ENCODE data around the gene IGFL3.

The IGFL3 gene

DNA sequence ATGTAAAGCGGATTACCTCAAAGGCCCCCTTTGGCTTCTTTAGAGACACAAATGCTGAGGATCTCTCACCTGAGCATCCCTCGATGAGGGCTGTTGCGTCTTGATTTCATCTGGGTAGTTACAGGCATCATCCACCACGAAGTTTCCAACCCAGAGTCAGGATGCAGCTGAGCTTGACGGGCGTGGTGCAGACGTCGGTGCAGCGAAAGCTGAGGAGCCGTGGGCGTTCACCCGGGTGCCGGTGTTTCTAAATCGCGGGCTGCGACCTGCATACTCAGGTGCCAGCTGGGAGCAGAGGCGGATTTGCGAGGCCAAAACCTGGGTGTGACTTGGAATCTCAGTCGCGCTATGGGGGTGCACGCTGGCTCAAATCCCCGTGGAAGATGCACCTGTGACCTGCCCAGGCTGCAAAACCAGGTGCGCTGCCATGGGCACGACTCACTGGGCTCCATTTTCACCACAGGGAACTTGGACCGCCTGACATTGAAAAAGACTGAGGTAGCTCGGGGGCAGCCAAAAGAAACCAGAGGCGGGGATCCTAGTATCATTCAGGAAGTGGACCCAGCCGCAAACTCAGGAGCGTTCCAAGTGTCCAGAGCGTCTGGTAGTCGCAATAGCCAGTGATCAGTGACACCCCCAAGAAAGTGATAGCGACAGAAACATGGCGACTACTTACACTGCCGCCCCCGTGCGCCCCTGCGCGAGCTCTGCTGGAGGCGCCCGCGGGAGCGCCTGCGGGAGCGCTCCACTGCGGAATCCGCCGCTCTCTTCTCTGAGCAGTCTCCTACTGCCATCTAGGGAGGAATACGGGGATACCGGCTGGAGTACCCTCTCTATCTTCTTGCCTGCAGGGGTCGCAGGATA, 47.3 kb downstream of the IGFL3 start:
- Histone ChIP-seq H3K4me2 (ENCODE audit: low read length) (no peak overlapping the region), H3K4me3 (ENCODE audit: low read length) (no peak overlapping the region)

DNA sequence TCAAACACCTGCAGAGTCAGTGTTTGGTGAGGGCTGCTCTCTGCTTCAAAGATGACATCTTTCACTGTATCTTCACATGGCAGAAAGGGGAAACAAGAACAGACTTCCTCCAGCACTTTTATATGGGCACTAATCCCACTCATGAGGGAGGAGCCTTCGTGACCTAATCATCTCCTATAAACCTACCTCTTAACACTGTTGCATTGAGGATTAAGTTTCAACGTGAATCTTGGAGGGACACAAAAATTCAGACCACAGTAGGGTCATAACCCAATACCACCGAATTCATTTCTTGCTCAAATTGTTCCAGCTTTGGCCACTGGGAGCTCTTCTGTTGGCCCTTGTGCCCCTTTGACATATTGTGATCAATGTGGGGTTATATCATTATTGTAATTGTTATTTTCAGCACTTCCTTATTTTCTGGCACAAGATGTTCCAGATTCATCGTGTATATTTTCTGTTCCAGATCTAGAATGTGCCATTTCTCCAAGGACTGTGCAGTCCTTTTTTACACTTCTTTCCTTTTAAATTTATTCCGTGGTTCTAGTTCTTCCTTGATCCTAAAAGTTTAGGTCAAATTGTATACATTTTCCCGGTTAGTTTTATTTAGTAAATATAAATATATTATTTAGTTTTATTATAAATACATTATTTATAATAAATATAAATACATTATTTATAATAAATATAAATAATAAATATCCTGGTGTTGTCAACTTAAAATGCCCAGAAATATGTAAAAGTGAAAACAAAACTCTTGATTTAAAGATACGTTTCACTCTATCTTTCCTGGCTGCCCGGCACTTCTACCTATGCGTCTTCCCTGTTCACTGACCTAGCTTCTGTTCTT, 48.2 kb downstream of the IGFL3 start:
- Histone ChIP-seq H4K20me1 (ENCODE audit: control insufficient read depth, insufficient read depth, low read depth, low read length) (no peaks in the 10 kb centered on the region), H3K36me3 (ENCODE audit: control insufficient read depth, low read length) (no peaks in the 10 kb centered on the region), H3K27me3 (ENCODE audit: control insufficient read depth, low read length) (peaks cover 23% of the 10 kb centered on the region), H3K4me1 (ENCODE audit: control insufficient read depth, low read length) (no peaks in the 10 kb centered on the region), H3K9me3 (ENCODE audit: control insufficient read depth, insufficient read depth, low read length) (no peaks in the 10 kb centered on the region), H3K27ac (ENCODE audit: low read depth, low read length) (no peak overlapping the region), H3K4me3 (ENCODE audit: low read length) (no peak overlapping the region), H3K4me2 (ENCODE audit: low read length) (no peak overlapping the region), H3F3A (ENCODE audit: control insufficient read depth, insufficient read depth) (no peaks in the 10 kb centered on the region), H3K79me2 (ENCODE audit: control insufficient read depth, low read length) (no peaks in the 10 kb centered on the region), H3K9me2 (replicated peaks; ENCODE audit: control insufficient read depth, low read length) (no peaks in the 10 kb centered on the region)
- TF ChIP-seq, protein P1, sequence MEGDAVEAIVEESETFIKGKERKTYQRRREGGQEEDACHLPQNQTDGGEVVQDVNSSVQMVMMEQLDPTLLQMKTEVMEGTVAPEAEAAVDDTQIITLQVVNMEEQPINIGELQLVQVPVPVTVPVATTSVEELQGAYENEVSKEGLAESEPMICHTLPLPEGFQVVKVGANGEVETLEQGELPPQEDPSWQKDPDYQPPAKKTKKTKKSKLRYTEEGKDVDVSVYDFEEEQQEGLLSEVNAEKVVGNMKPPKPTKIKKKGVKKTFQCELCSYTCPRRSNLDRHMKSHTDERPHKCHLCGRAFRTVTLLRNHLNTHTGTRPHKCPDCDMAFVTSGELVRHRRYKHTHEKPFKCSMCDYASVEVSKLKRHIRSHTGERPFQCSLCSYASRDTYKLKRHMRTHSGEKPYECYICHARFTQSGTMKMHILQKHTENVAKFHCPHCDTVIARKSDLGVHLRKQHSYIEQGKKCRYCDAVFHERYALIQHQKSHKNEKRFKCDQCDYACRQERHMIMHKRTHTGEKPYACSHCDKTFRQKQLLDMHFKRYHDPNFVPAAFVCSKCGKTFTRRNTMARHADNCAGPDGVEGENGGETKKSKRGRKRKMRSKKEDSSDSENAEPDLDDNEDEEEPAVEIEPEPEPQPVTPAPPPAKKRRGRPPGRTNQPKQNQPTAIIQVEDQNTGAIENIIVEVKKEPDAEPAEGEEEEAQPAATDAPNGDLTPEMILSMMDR (IDR thresholded peaks at IDR 0.05; ENCODE audit: low read depth, low read length, poor library complexity, severe bottlenecking) = no peak
- no peak for TF ChIP-seq EZH2phosphoT487 (IDR thresholded peaks at IDR 0.05; ENCODE audit: borderline replicate concordance, low read length)

More for the DNA sequence above, 47.3 kb downstream of the IGFL3 start:
- Histone ChIP-seq H3K79me2 (ENCODE audit: control insufficient read depth, low read length) (no peaks in the 10 kb centered on the region), H3K9me2 (replicated peaks; ENCODE audit: control insufficient read depth, low read length) (no peaks in the 10 kb centered on the region), H3K4me1 (ENCODE audit: control insufficient read depth, low read length) (no peaks in the 10 kb centered on the region), H3K27ac (ENCODE audit: low read depth, low read length) (no peak overlapping the region), H4K20me1 (ENCODE audit: control insufficient read depth, insufficient read depth, low read depth, low read length) (no peaks in the 10 kb centered on the region; the same call in 1 of the 2 replicates), H3K27me3 (ENCODE audit: control insufficient read depth, low read length) (peaks cover 26% of the 10 kb centered on the region), H3F3A (ENCODE audit: control insufficient read depth, insufficient read depth) (no peaks in the 10 kb centered on the region), H3K36me3 (ENCODE audit: control insufficient read depth, low read length) (no peaks in the 10 kb centered on the region), H3K9me3 (ENCODE audit: control insufficient read depth, insufficient read depth, low read length) (no peaks in the 10 kb centered on the region)
- TF ChIP-seq, protein P1 (IDR thresholded peaks at IDR 0.05; ENCODE audit: low read depth, low read length, poor library complexity, severe bottlenecking) = peak; percentile 57
- TF ChIP-seq EZH2phosphoT487 (IDR thresholded peaks at IDR 0.05; ENCODE audit: borderline replicate concordance, low read length) = no peak

DNA sequence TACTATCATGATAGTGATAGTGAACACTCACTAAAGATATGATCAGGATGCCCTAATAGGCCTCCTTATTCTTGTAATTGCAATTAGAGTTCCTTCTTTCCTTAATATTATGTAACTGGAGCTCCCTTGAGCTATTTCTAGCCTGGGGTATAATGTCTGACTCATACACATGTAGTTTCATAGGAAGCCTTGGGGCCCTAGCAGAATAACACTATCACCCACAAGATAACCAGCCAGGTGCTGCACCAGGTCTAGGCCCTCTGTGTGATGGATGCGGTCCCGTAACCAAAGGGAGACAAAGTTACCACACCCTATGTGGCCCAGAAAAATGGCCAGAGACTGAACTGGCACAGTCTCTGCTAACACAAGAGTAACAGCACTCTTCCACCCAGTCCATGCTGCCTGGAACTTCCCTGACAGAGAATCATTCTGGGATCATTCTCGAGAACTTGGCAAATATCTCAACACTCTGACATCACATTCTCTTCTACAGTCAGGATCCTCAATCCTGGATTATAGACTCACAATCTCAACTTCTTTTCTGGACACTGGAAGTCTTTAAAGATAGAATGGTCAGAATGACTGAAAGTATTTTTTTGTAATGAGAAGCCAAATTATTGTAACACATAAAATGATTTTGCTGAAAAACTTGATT, 51.1 kb downstream of the IGFL3 start:
- Histone ChIP-seq H3K4me3 (ENCODE audit: low read length) (no peak overlapping the region), H3F3A (ENCODE audit: control insufficient read depth, insufficient read depth) (no peaks in the 10 kb centered on the region), H3K4me1 (ENCODE audit: control insufficient read depth, low read length) (no peaks in the 10 kb centered on the region), H3K79me2 (ENCODE audit: control insufficient read depth, low read length) (no peaks in the 10 kb centered on the region), H3K36me3 (ENCODE audit: control insufficient read depth, low read length) (no peaks in the 10 kb centered on the region), H4K20me1 (ENCODE audit: control insufficient read depth, insufficient read depth, low read depth, low read length) (no peaks in the 10 kb centered on the region), H3K4me2 (ENCODE audit: low read length) (no peak overlapping the region), H3K27ac (ENCODE audit: low read depth, low read length) (no peak overlapping the region), H3K27me3 (ENCODE audit: control insufficient read depth, low read length) (peaks cover 46% of the 10 kb centered on the region), H3K9me2 (replicated peaks; ENCODE audit: control insufficient read depth, low read length) (no peaks in the 10 kb centered on the region), H3K9me3 (ENCODE audit: control insufficient read depth, insufficient read depth, low read length) (no peaks in the 10 kb centered on the region)
- TF ChIP-seq, protein P1 (IDR thresholded peaks at IDR 0.05; ENCODE audit: low read depth, low read length, poor library complexity, severe bottlenecking) = no peak
- no peak for TF ChIP-seq EZH2phosphoT487 (IDR thresholded peaks at IDR 0.05; ENCODE audit: borderline replicate concordance, low read length)
